ENCODE data around the gene PALM3.
A peak's percentile ranks its signal among the peaks of the same experiment; 100 is the strongest.

Gene PALM3

GRCh38 chr19:14006766-14007562, 54.9 kb downstream of the PALM3 start:
- no peaks in the 10 kb centered on the region for H3K9me3 ChIP-seq (ENCODE audit: insufficient read depth, low read length)
- H3F3A ChIP-seq (ENCODE audit: insufficient read depth) = peaks cover 23% of the 10 kb centered on the region
- peak overlapping the region; percentile 83 for H3K9ac ChIP-seq (ENCODE audit: low read length)
- H3K4me2 ChIP-seq (ENCODE audit: low read depth, low read length, poor library complexity, severe bottlenecking) = peak overlapping the region; percentile 96
- peak overlapping the region; percentile 96 for H2AFZ ChIP-seq (ENCODE audit: low read depth, low read length, severe bottlenecking)
- no peaks in the 10 kb centered on the region for H3K27me3 ChIP-seq (ENCODE audit: low read length)
- H3K4me3 ChIP-seq (ENCODE audit: insufficient read depth, low read length, poor library complexity, severe bottlenecking) = peak overlapping the region; percentile 64
- TF ChIP-seq EZH2phosphoT487 (conservative IDR thresholded peaks at IDR 0.05; ENCODE audit: low read length) = no peak
- H3K9me2 ChIP-seq (replicated peaks; ENCODE audit: insufficient read depth, low read length) = no peaks in the 10 kb centered on the region
- H3K79me2 ChIP-seq (ENCODE audit: insufficient read depth, low read length) = no peaks in the 10 kb centered on the region; the same call in 1 of the 2 replicates
- peak overlapping the region; percentile 61 for H3K27ac ChIP-seq (ENCODE audit: low read depth, low read length)
- no peaks in the 10 kb centered on the region for H3K36me3 ChIP-seq (ENCODE audit: low read length)
- no peaks in the 10 kb centered on the region for H4K20me1 ChIP-seq (ENCODE audit: low read depth, low read length)

GRCh38 chr19:14006085-14006765, 55.7 kb downstream of the PALM3 start, which contains the start of gene RFX1:
Gene RFX1 (minus strand): TSS chr19:14006320. CDS start chr19:13993843, 12,477 bp downstream.
- no peaks in the 10 kb centered on the region for H3K9me3 ChIP-seq (ENCODE audit: insufficient read depth, low read length)
- H3K4me2 ChIP-seq (ENCODE audit: low read depth, low read length, poor library complexity, severe bottlenecking) = peak within 1 kb of the TSS; percentile 96
- H2AFZ ChIP-seq (ENCODE audit: low read depth, low read length, severe bottlenecking) = peak within 1 kb of the TSS; percentile 96
- peaks cover 4% of the 10 kb centered on the region; the same call in 1 of the 2 replicates for H3K79me2 ChIP-seq (ENCODE audit: insufficient read depth, low read length)
- no peaks in the 10 kb centered on the region for H3K27me3 ChIP-seq (ENCODE audit: low read length)
- H3K9me2 ChIP-seq (replicated peaks; ENCODE audit: insufficient read depth, low read length) = no peaks in the 10 kb centered on the region
- H4K20me1 ChIP-seq (ENCODE audit: low read depth, low read length) = no peaks in the 10 kb centered on the region
- H3K4me3 ChIP-seq (ENCODE audit: insufficient read depth, low read length, poor library complexity, severe bottlenecking) = peak within 1 kb of the TSS; percentile 64
- peak within 1 kb of the TSS; percentile 83 for H3K9ac ChIP-seq (ENCODE audit: low read length)
- peaks cover 23% of the 10 kb centered on the region for H3F3A ChIP-seq (ENCODE audit: insufficient read depth)
- peak within 1 kb of the TSS; percentile 75 for H3K27ac ChIP-seq (ENCODE audit: low read depth, low read length)
- no peaks in the 10 kb centered on the region for H3K36me3 ChIP-seq (ENCODE audit: low read length)
- TF ChIP-seq EZH2phosphoT487 (conservative IDR thresholded peaks at IDR 0.05; ENCODE audit: low read length) (no peak), CTCF (IDR thresholded peaks at IDR 0.05; ENCODE audit: insufficient read depth, low read length, poor library complexity, severe bottlenecking) (no peak)

GRCh38 chr19:14005349-14006084, 56.4 kb downstream of the PALM3 start:
- H3K27me3 ChIP-seq (ENCODE audit: low read length) = no peaks in the 10 kb centered on the region
- peak overlapping the region; percentile 75 for H3K27ac ChIP-seq (ENCODE audit: low read depth, low read length)
- H4K20me1 ChIP-seq (ENCODE audit: low read depth, low read length) = no peaks in the 10 kb centered on the region
- no peaks in the 10 kb centered on the region for H3K9me2 ChIP-seq (replicated peaks; ENCODE audit: insufficient read depth, low read length)
- TF ChIP-seq CTCF (IDR thresholded peaks at IDR 0.05; ENCODE audit: insufficient read depth, low read length, poor library complexity, severe bottlenecking) (no peak), EZH2phosphoT487 (conservative IDR thresholded peaks at IDR 0.05; ENCODE audit: low read length) (no peak)
- H2AFZ ChIP-seq (ENCODE audit: low read depth, low read length, severe bottlenecking) = peak overlapping the region; percentile 19
- H3K9ac ChIP-seq (ENCODE audit: low read length) = peak overlapping the region; percentile 83
- H3K4me2 ChIP-seq (ENCODE audit: low read depth, low read length, poor library complexity, severe bottlenecking) = peak overlapping the region; percentile 96
- H3K36me3 ChIP-seq (ENCODE audit: low read length) = no peaks in the 10 kb centered on the region
- peak overlapping the region; percentile 64 for H3K4me3 ChIP-seq (ENCODE audit: insufficient read depth, low read length, poor library complexity, severe bottlenecking)
- H3F3A ChIP-seq (ENCODE audit: insufficient read depth) = peaks cover 23% of the 10 kb centered on the region
- H3K9me3 ChIP-seq (ENCODE audit: insufficient read depth, low read length) = no peaks in the 10 kb centered on the region
- H3K79me2 ChIP-seq (ENCODE audit: insufficient read depth, low read length) = peaks cover 4% of the 10 kb centered on the region; the same call in 1 of the 2 replicates
